ENCODE data around the gene CD44.

CD44 gene

GRCh38 chr11:35112056-35112845 is 26.7 kb upstream of the CD44 start:
- DNase-seq (ENCODE audit: low read depth): no peak
- TF ChIP-seq, protein P1, sequence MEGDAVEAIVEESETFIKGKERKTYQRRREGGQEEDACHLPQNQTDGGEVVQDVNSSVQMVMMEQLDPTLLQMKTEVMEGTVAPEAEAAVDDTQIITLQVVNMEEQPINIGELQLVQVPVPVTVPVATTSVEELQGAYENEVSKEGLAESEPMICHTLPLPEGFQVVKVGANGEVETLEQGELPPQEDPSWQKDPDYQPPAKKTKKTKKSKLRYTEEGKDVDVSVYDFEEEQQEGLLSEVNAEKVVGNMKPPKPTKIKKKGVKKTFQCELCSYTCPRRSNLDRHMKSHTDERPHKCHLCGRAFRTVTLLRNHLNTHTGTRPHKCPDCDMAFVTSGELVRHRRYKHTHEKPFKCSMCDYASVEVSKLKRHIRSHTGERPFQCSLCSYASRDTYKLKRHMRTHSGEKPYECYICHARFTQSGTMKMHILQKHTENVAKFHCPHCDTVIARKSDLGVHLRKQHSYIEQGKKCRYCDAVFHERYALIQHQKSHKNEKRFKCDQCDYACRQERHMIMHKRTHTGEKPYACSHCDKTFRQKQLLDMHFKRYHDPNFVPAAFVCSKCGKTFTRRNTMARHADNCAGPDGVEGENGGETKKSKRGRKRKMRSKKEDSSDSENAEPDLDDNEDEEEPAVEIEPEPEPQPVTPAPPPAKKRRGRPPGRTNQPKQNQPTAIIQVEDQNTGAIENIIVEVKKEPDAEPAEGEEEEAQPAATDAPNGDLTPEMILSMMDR (conservative IDR thresholded peaks at IDR 0.05; ENCODE audit: low read depth, low read length): no peak
- no peak overlapping the region for H3K4me3 ChIP-seq (ENCODE audit: low read length)

DNA sequence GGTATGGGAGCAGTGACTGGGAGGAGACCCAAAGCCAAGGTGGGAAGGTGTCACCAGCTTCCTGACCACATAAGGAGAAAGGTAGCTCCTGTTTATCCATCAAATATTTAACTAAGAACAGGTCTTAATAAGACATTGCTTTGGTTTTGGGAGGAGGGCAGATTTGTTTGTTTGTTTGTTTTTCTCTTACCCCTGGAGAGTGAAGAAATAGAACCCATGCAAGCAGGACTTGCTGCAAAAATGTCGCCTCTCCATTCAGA is 26.2 kb upstream of the CD44 start:
- TF ChIP-seq, protein P1 (conservative IDR thresholded peaks at IDR 0.05; ENCODE audit: low read depth, low read length): no peak
- DNase-seq (ENCODE audit: low read depth): no peak
- H3K4me3 ChIP-seq (ENCODE audit: low read length): no peak overlapping the region

GRCh38 chr11:35114906-35115687 is 23.9 kb upstream of the CD44 start:
- H3K4me3 ChIP-seq (ENCODE audit: low read length): no peak overlapping the region
- TF ChIP-seq, protein P1 (conservative IDR thresholded peaks at IDR 0.05; ENCODE audit: low read depth, low read length): no peak
- no peak for DNase-seq (ENCODE audit: low read depth)

- no peak for DNase-seq (ENCODE audit: low read depth)
- TF ChIP-seq, protein P1 (conservative IDR thresholded peaks at IDR 0.05; ENCODE audit: low read depth, low read length): no peak
- H3K4me3 ChIP-seq (ENCODE audit: low read length): no peak overlapping the region
Measured at GRCh38 chr11:35115688-35116030, 23.3 kb upstream of the CD44 start.

DNA sequence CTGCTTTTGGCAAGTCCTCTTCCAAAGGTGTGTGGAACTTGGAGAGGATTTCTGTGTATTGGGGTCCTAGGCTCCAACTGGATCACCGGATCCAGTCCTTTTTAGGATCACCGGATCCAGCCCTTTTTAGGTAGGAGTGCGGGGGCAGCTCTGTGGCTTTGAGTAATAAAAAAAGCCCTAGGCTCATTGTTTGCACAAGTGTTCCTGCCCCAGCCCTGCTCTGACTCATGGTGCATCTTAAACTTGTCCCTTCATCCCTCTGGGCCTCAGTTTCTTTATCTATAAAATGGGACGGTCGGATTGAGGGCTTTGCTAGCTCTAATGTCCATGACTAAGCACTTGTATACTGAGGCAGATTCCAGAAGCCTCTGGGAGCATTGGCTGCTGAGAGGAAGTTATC is 22.7 kb upstream of the CD44 start:
- TF ChIP-seq, protein P1 (conservative IDR thresholded peaks at IDR 0.05; ENCODE audit: low read depth, low read length): no peak
- no peak overlapping the region for H3K4me3 ChIP-seq (ENCODE audit: low read length)
- DNase-seq (ENCODE audit: low read depth): no peak

DNA sequence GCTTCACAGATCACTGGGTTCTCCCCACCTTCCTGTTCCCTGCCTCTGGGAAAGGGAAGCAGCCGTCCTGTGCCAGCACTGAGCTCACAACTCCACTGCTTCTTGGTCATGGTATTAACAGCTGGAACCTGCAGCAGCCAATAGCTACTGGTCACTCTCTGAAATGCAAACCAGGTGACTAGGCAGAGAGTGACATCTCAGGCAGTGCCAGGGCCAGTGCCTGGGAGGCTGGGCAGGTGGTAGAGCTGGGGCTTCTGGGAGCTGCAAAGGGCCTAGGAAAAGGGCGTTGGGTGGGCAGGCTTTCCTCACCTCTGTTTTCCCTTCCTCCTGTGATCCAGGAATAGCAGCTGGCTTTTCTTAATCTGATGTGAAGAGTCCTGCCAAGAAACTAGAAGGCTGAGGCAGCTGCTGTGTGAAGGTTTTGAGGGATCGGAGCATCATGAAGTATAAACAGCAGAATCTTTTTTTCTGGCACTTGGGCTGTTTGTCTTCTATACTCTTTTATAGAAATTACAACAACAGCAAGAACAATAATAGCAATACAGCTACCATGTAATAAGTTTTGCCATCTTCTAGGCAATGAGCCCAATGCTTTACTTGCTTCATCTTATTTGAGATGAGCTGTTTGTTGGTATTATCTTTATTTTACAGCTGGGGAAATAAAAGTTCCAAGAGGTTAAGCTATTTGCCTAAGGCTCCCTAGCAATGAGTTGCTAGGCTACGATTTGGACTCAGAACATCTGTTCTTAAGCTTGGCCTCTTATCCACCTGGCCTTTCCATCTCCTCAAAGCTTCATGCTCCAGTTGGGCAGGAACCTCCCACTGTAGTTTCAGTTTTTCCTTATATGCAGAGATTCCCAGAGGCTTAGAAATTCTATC is 22.0 kb upstream of the CD44 start:
- no peak overlapping the region for H3K4me3 ChIP-seq (ENCODE audit: low read length)
- TF ChIP-seq, protein P1 (conservative IDR thresholded peaks at IDR 0.05; ENCODE audit: low read depth, low read length): no peak
- no peak for DNase-seq (ENCODE audit: low read depth)
